HepG2 (cell line): ENCODE measurements around the gene PIK3IP1. TPM values are rescaled to one million over a fixed set of nuclear protein-coding genes. Genes with fewer than 3 reads are reported as not detected.
A peak's percentile ranks its signal among the peaks of the same experiment; 100 is the strongest.

Experiments used
- ATAC-seq: fragments of 200-7000 bp; cut with Tn5 transposase; 3 replicates; pipeline ENCODE4 v1.9.1; 2020; ENCODE audit warnings: mild to moderate bottlenecking, moderate library complexity
- BruUV-seq: library from RNA; stranded (reverse); fragments of 400-500 nt; replicated peaks from 2 replicates; lab custom pipeline; 2021; lab: Mats Ljungman, UMichigan
- CTCF ChIA-PET: fragments of 300-600 bp; formaldehyde crosslinking; extraction: SDS; loops from one replicate; lab custom pipeline; 2021; ENCODE audit warnings: low total read pairs, inconsistent platforms, low intra/inter-chr PET ratio; lab: Yijun Ruan, JAX
- POLR2A ChIA-PET: fragments of 350-600 bp; sonication (Branson Sonifier 250); formaldehyde crosslinking; loops from one replicate; lab custom pipeline; 2020; ENCODE audit warnings: antibody characterized with exemption, inconsistent platforms; lab: Yijun Ruan, JAX
- DNase-seq: peaks from one replicate; pipeline ENCODE4 v3.0.0-alpha.2; 2015; ENCODE audit warnings: low spot score
- FAIRE-seq: peaks from 3 replicates; lab custom pipeline; 2011; peaks lifted over from hg19 to GRCh38; lab: Jason Lieb, UNC
- H2AFZ ChIP-seq: one replicate; pipeline ENCODE4 v1.6.1; 2011; ENCODE audit warnings: low read length, inconsistent platforms
- H3K27ac ChIP-seq: fragments of 300-600 bp; 3 replicates; pipeline ENCODE4 v1.8.0; 2011; ENCODE audit warnings: mixed run types, mild to moderate bottlenecking, mixed read lengths, low read length, inconsistent platforms; ENCODE audit not compliant: insufficient read depth; ENCODE audit errors: extremely low read length
- H3K27me3 ChIP-seq, 2 experiments: fragments of 200-600 bp in 1 of 2; 2 replicates in 1 of 2; 3 replicates in 1 of 2; pipeline versions ENCODE4 v1.6.0 to v1.8.0; 2011; ENCODE audit warnings: low read length in 2 of 2, mild to moderate bottlenecking in 2 of 2, moderate library complexity in 2 of 2, inconsistent platforms in 1 of 2; ENCODE audit not compliant: insufficient read depth in 2 of 2, control insufficient read depth in 1 of 2
- H3K36me3 ChIP-seq, 2 experiments: fragments of 200-600 bp in 1 of 2; replicated peaks in 1 of 2; 2 replicates in 1 of 2; 3 replicates in 1 of 2; pipeline versions ENCODE4 v1.5.1 to v1.8.0; 2011; ENCODE audit warnings: low read length in 2 of 2, inconsistent platforms in 1 of 2; ENCODE audit not compliant: insufficient read depth in 2 of 2, control insufficient read depth in 1 of 2
- H3K4me1 ChIP-seq: 2 replicates; pipeline ENCODE4 v1.5.1; 2012; ENCODE audit warnings: low read length, inconsistent platforms; ENCODE audit not compliant: insufficient read depth
- H3K4me2 ChIP-seq: 2 replicates; pipeline ENCODE4 v1.6.0; 2011; ENCODE audit warnings: low read depth, low read length, inconsistent platforms
- H3K4me3 ChIP-seq, 3 experiments: fragments of 200-600 bp in 1 of 3; sonication (generic), shearing (Covaris generic) in 1 of 3; replicated peaks in 1 of 3; 2 replicates each; pipeline ENCODE4 v1.5.1; 2011 to 2016; ENCODE audit warnings: low read length in 3 of 3, inconsistent platforms in 2 of 3, low read depth in 2 of 3, mild to moderate bottlenecking in 2 of 3, control low read depth in 1 of 3, mixed read lengths in 1 of 3; ENCODE audit not compliant: insufficient read depth in 1 of 3
- H3K79me2 ChIP-seq: one replicate; pipeline ENCODE4 v1.6.1; 2011; ENCODE audit warnings: low read length, inconsistent platforms; ENCODE audit not compliant: insufficient read depth
- H3K9ac ChIP-seq: 2 replicates; pipeline ENCODE4 v1.6.0; 2011; ENCODE audit warnings: mild to moderate bottlenecking, low read depth, low read length, inconsistent platforms; ENCODE audit not compliant: insufficient read depth
- H3K9me3 ChIP-seq: 2 replicates; pipeline ENCODE4 v1.5.1; 2012; ENCODE audit warnings: mild to moderate bottlenecking, low read length
- H4K20me1 ChIP-seq: 2 replicates; pipeline ENCODE4 v1.6.0; 2011; ENCODE audit warnings: inconsistent platforms, mild to moderate bottlenecking, low read length, moderate library complexity; ENCODE audit not compliant: insufficient read depth
- AGO2 ChIP-seq: fragments of 200-400 bp; formaldehyde crosslinking; optimal IDR thresholded peaks from 2 replicates; pipeline ENCODE3; 2017; ENCODE audit warnings: mild to moderate bottlenecking, low read depth, low read length, moderate library complexity
- EEA1 ChIP-seq: sonication (generic); formaldehyde crosslinking; IDR thresholded peaks from 2 replicates; pipeline ENCODE4 v1.5.1; 2020; ENCODE audit warnings: mild to moderate bottlenecking, missing genetic modification reagents, borderline replicate concordance
- FOSL2 ChIP-seq: sonication (generic); formaldehyde crosslinking; IDR thresholded peaks from 2 replicates; pipeline ENCODE4 v1.4.0; 2020; ENCODE audit warnings: missing genetic modification reagents
- SNAPC2 ChIP-seq: sonication (generic); formaldehyde crosslinking; IDR thresholded peaks from 2 replicates; pipeline ENCODE4 v1.8.1; 2022; ENCODE audit warnings: mild to moderate bottlenecking, missing genetic modification reagents
- TEF ChIP-seq: sonication (generic); formaldehyde crosslinking; IDR thresholded peaks from 2 replicates; pipeline ENCODE4 v1.5.0; 2020; ENCODE audit warnings: missing genetic modification reagents
- ZBTB4 ChIP-seq: sonication (generic); formaldehyde crosslinking; IDR thresholded peaks from 2 replicates; pipeline ENCODE4 v1.4.0; 2020; ENCODE audit warnings: missing genetic modification reagents, mild to moderate bottlenecking, borderline replicate concordance
- ZEB1 ChIP-seq: IDR thresholded peaks from 2 replicates; pipeline ENCODE4 v1.6.1; 2012; ENCODE audit warnings: mild to moderate bottlenecking, low read depth, inconsistent platforms; ENCODE audit not compliant: insufficient replicate concordance
- WGBS: methylation state at CpG from one replicate; pipeline ENCODE4 v1.1.6; 2017; ENCODE audit warnings: low lambda C conversion rate; 5-methylcytosine and 5-hydroxymethylcytosine counted together
- in situ Hi-C: cut with HindIII; loops from 2 replicates; pipeline ENCODE4 v1.10.0; 2017; ENCODE audit warnings: low pct_unique_long_range_greater_than_20kb; ENCODE audit not compliant: extremely low pct_ligation_motif_present
- intact Hi-C: fragments of 100-400 bp; cut with micrococcal nuclease; formaldehyde crosslinking; loops from one replicate; pipeline ENCODE4 v1.10.0; 2022; ENCODE audit not compliant: unreplicated experiment
- polyA plus RNA-seq, 8 experiments: library from polyadenylated mRNA; depleted of rRNA in 3 of 8; stranded (reverse) in 7 of 8; unstranded in 1 of 8; fragments of >200 nt; fragmentation: Illumina TruSeq in 4 of 8; extraction: Trizol in 4 of 8; gene quantifications; 2 replicates each; pipeline versions ENCODE4 v1.2.1 to v1.2.3, GENCODE V29; 2011 to 2016; ENCODE audit warnings: low read depth in 4 of 8, missing spikeins in 1 of 8, mixed read lengths in 1 of 8; ENCODE audit not compliant: insufficient read depth in 1 of 8
- total RNA-seq, 5 experiments: library from RNA; depleted of rRNA; stranded (reverse); fragments of >200 nt; fragmentation: Illumina TruSeq; extraction: Trizol; gene quantifications; 2 replicates each; pipeline ENCODE4 v1.2.3, GENCODE V29; 2016; ENCODE audit warnings: low read depth in 1 of 5
- TF ChIP-seq, protein P1 (sequence below): sonication (generic); formaldehyde crosslinking; IDR thresholded peaks from 2 replicates; pipeline ENCODE4 v1.5.0; 2020; ENCODE audit warnings: mild to moderate bottlenecking, missing genetic modification reagents
- TF ChIP-seq, protein P2 (sequence below): IDR thresholded peaks from 2 replicates; pipeline ENCODE4 v1.6.1; 2012; ENCODE audit warnings: inconsistent platforms

Gene PIK3IP1
- total and polyA plus RNA-seq, 2 of the 13 experiments (the other 11 are each of a cell fraction or from before 2014, with no cell fraction given): 1.3 to 2.5 TPM

DNA sequence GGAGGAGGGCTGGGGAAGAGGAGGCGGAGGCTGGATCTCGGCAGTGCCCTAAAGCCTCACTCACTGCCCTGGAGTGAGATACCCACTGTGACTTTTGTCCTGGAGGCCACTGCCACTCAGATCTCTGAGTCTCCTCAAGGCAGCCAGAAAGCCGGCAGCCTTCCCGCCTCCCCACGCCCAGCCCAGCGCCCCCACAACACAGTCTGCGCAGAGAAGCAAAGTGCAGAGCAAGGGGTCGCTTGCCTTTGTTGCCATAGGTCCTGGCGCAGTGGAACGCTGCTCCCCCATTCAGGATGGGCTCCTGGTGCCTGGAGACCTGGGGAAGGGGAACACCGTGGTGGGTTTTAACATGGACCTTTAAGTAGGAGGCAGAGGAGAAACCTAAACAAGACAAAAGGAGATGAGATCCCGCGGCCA lies 36.3 kb upstream of the PIK3IP1 start:
- intact Hi-C loops: no loop called here
- H3K9ac ChIP-seq: no peak overlapping the region
- TF ChIP-seq ZBTB4: no peak
- no peak for TF ChIP-seq TEF (CRISPR knock-in tag)
- no peak for TF ChIP-seq ZEB1
- peak; percentile 34 for TF ChIP-seq AGO2
- no peak for TF ChIP-seq SNAPC2
- TF ChIP-seq, protein P1, sequence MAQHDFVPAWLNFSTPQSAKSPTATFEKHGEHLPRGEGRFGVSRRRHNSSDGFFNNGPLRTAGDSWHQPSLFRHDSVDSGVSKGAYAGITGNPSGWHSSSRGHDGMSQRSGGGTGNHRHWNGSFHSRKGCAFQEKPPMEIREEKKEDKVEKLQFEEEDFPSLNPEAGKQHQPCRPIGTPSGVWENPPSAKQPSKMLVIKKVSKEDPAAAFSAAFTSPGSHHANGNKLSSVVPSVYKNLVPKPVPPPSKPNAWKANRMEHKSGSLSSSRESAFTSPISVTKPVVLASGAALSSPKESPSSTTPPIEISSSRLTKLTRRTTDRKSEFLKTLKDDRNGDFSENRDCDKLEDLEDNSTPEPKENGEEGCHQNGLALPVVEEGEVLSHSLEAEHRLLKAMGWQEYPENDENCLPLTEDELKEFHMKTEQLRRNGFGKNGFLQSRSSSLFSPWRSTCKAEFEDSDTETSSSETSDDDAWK: no peak
- TF ChIP-seq, protein P2, sequence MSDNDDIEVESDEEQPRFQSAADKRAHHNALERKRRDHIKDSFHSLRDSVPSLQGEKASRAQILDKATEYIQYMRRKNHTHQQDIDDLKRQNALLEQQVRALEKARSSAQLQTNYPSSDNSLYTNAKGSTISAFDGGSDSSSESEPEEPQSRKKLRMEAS: no peak
- no peak for TF ChIP-seq EEA1
- no peak for TF ChIP-seq FOSL2 (CRISPR knock-in tag)
- TF ChIP-seq, all 625 proteins: peak for 1
- over 99% methylated on average over 9 of the region's 13 CpGs for WGBS
- Histone ChIP-seq H3K4me2 (no peak overlapping the region), H3K79me2 (peaks cover 7% of the 10 kb centered on the region), H4K20me1 (peaks cover 14% of the 10 kb centered on the region; the same call in 1 of the 2 replicates), H3K4me1 (no peaks in the 10 kb centered on the region), H3K9me3 (no peaks in the 10 kb centered on the region), H3K4me3 (no peak overlapping the region), H2AFZ (no peak overlapping the region), H3K36me3 (peaks cover 44 to 89% of the 10 kb centered on the region in 2 experiments), H3K27me3 (no peaks in the 10 kb centered on the region), H3K27ac (no peak overlapping the region)
- ChIA-PET POLR2A (interaction anchor here (1.1 kb wide), 1 partner anchor 11 kb away, joined by 4 read pairs; no protein-coding TSS in a partner anchor), CTCF (no interaction called here)
- no peak for ATAC-seq
- no TSS peak for BruUV-seq
- FAIRE-seq: no peak
- in situ Hi-C loops: no loop called here
- no peak for DNase-seq
